H9 (cell line): ENCODE results near the gene PPAN. TPM values are rescaled to one million over a fixed set of nuclear protein-coding genes. Genes with fewer than 3 reads are reported as not detected.

Experiments
- DNase-seq: peaks from one replicate; pipeline ENCODE4 v3.0.0-alpha.2; 2017
- H2AFZ ChIP-seq: one replicate; pipeline ENCODE4 v1.6.1; 2013; ENCODE audit warnings: mild to moderate bottlenecking, low read length, control low read depth, moderate library complexity
- H2AK5ac ChIP-seq: 2 replicates; pipeline ENCODE4 v1.6.1; 2013; ENCODE audit warnings: low read length, control low read depth, mixed read lengths; ENCODE audit not compliant: insufficient read length
- H2BK120ac ChIP-seq: one replicate; pipeline ENCODE4 v1.6.1; 2013; ENCODE audit warnings: low read depth, mild to moderate bottlenecking, low read length, control low read depth, inconsistent platforms; ENCODE audit not compliant: poor library complexity, severe bottlenecking
- H2BK12ac ChIP-seq: 2 replicates; pipeline ENCODE4 v1.6.1; 2013; ENCODE audit warnings: low read length, control low read depth, mixed read lengths, low read depth; ENCODE audit not compliant: insufficient read length
- H2BK15ac ChIP-seq: 2 replicates; pipeline ENCODE4 v1.6.1; 2013; ENCODE audit warnings: low read depth, low read length, control low read depth
- H2BK20ac ChIP-seq: one replicate; pipeline ENCODE4 v1.6.1; 2013; ENCODE audit warnings: low read depth, mild to moderate bottlenecking, low read length, control low read depth, inconsistent platforms; ENCODE audit not compliant: poor library complexity, severe bottlenecking
- H2BK5ac ChIP-seq: 2 replicates; pipeline ENCODE4 v1.6.1; 2013; ENCODE audit warnings: low read length, control low read depth, mixed read lengths; ENCODE audit not compliant: insufficient read length
- H3K14ac ChIP-seq: 2 replicates; pipeline ENCODE4 v1.6.1; 2013; ENCODE audit warnings: low read length, control low read depth; ENCODE audit not compliant: insufficient read depth
- H3K18ac ChIP-seq: 2 replicates; pipeline ENCODE4 v1.6.1; 2013; ENCODE audit warnings: low read depth, mild to moderate bottlenecking, mixed read lengths, low read length, control low read depth; ENCODE audit not compliant: insufficient read length
- H3K23ac ChIP-seq: 2 replicates; pipeline ENCODE4 v1.6.1; 2013; ENCODE audit warnings: low read length, control low read depth, mixed read lengths, low read depth; ENCODE audit not compliant: insufficient read length
- H3K23me2 ChIP-seq: 2 replicates; pipeline ENCODE4 v1.6.1; 2013; ENCODE audit warnings: low read depth, mild to moderate bottlenecking, mixed read lengths, low read length, control low read depth; ENCODE audit not compliant: insufficient read length, poor library complexity, severe bottlenecking
- H3K27ac ChIP-seq: 2 replicates; pipeline ENCODE4 v1.5.1; 2013; ENCODE audit warnings: low read length, control low read depth, mixed read lengths, low read depth; ENCODE audit not compliant: insufficient read length
- H3K27me3 ChIP-seq: 2 replicates; pipeline ENCODE4 v1.6.1; 2013; ENCODE audit warnings: low read length, control low read depth, inconsistent platforms; ENCODE audit not compliant: insufficient read depth
- H3K4ac ChIP-seq: 2 replicates; pipeline ENCODE4 v1.6.1; 2013; ENCODE audit warnings: low read depth, mild to moderate bottlenecking, control low read depth, inconsistent platforms, low read length, moderate library complexity
- H3K4me1 ChIP-seq: 2 replicates; pipeline ENCODE4 v1.6.1; 2013; ENCODE audit warnings: low read length, control low read depth, inconsistent platforms; ENCODE audit not compliant: insufficient read depth
- H3K4me2 ChIP-seq: 2 replicates; pipeline ENCODE4 v1.6.1; 2013; ENCODE audit warnings: low read length, control low read depth, mixed read lengths; ENCODE audit not compliant: insufficient read length, insufficient read depth
- H3K56ac ChIP-seq: 2 replicates; pipeline ENCODE4 v1.6.1; 2013; ENCODE audit warnings: low read depth, mild to moderate bottlenecking, mixed read lengths, low read length, control low read depth; ENCODE audit not compliant: insufficient read length
- H3K79me1 ChIP-seq: 2 replicates; pipeline ENCODE4 v1.6.1; 2013; ENCODE audit warnings: low read depth, mild to moderate bottlenecking, moderate library complexity, low read length, control low read depth, inconsistent platforms; ENCODE audit not compliant: insufficient read depth, poor library complexity, severe bottlenecking
- H3K79me2 ChIP-seq: 2 replicates; pipeline ENCODE4 v1.6.1; 2013; ENCODE audit warnings: low read length, control low read depth, inconsistent platforms; ENCODE audit not compliant: insufficient read depth
- H3K9ac ChIP-seq: 2 replicates; pipeline ENCODE4 v1.6.1; 2013; ENCODE audit warnings: low read length, control low read depth, mixed read lengths; ENCODE audit not compliant: insufficient read length; ENCODE audit errors: extremely low read depth
- H3K9me3 ChIP-seq: one replicate; pipeline ENCODE4 v1.6.1; 2013; ENCODE audit warnings: low read depth, low read length, inconsistent platforms; ENCODE audit not compliant: control insufficient read depth
- H3T11ph ChIP-seq: one replicate; pipeline ENCODE4 v1.6.1; 2013; ENCODE audit warnings: mild to moderate bottlenecking, low read length, control low read depth, inconsistent platforms
- H4K20me1 ChIP-seq: one replicate; pipeline ENCODE4 v1.6.1; 2013; ENCODE audit not compliant: control insufficient read depth, insufficient read length, insufficient read depth
- H4K5ac ChIP-seq: 2 replicates; pipeline ENCODE4 v1.6.1; 2013; ENCODE audit warnings: low read depth, mild to moderate bottlenecking, mixed read lengths, low read length, control low read depth; ENCODE audit not compliant: insufficient read length
- H4K8ac ChIP-seq: replicated peaks from 2 replicates; pipeline ENCODE4 v1.6.1; 2013; ENCODE audit warnings: low read length, control low read depth, mixed read lengths, low read depth; ENCODE audit not compliant: insufficient read length
- H4K91ac ChIP-seq: 2 replicates; pipeline ENCODE4 v1.6.1; 2013; ENCODE audit warnings: low read depth, mild to moderate bottlenecking, moderate library complexity, mixed read lengths, low read length, control low read depth; ENCODE audit not compliant: insufficient read length
- H3K27ac Mint-ChIP-seq, 3 experiments: 2 replicates in 2 of 3; 3 replicates in 1 of 3; pipeline ENCODE4 v1.8.0; 2020 to 2021; ENCODE audit warnings: mixed read lengths in 3 of 3, mild to moderate bottlenecking in 1 of 3, moderate library complexity in 1 of 3
- H3K27me3 Mint-ChIP-seq: 2 replicates; pipeline ENCODE4 v1.8.0; 2021; ENCODE audit warnings: low read depth, mild to moderate bottlenecking, moderate library complexity, mixed read lengths
- H3K36me3 Mint-ChIP-seq, 3 experiments: 2 replicates in 2 of 3; 3 replicates in 1 of 3; pipeline ENCODE4 v1.8.0; 2020 to 2021; ENCODE audit warnings: low read depth in 3 of 3, mixed read lengths in 3 of 3; ENCODE audit not compliant: insufficient read depth in 1 of 3
- H3K4me1 Mint-ChIP-seq, 2 experiments: 2 replicates each; pipeline ENCODE4 v1.8.0; 2020; ENCODE audit warnings: mixed read lengths in 2 of 2
- H3K4me3 Mint-ChIP-seq, 2 experiments: 2 replicates in 1 of 2; 3 replicates in 1 of 2; pipeline ENCODE4 v1.8.0; 2020 to 2021; ENCODE audit warnings: mild to moderate bottlenecking in 2 of 2, mixed read lengths in 2 of 2, moderate library complexity in 1 of 2
- H3K9me3 Mint-ChIP-seq, 2 experiments: 2 replicates in 1 of 2; 3 replicates in 1 of 2; pipeline ENCODE4 v1.8.0; 2020; ENCODE audit warnings: mild to moderate bottlenecking in 2 of 2, mixed read lengths in 2 of 2, moderate library complexity in 1 of 2
- CTCF ChIP-seq: fragments of 200-600 bp; sonication (generic); conservative IDR thresholded peaks from 3 replicates; pipeline ENCODE4 v1.8.0; 2021; ENCODE audit warnings: antibody characterized with exemption, mild to moderate bottlenecking
- WGBS: extraction: QIAGEN DNeasy Blood & Tissue Kit; methylation state at CpG from one replicate; pipeline ENCODE4 v1.1.7; 2013; ENCODE audit warnings: missing lambda C conversion rate, low lambda C conversion rate, mixed read lengths; ENCODE audit not compliant: insufficient read length; ENCODE audit errors: extremely low coverage; 5-methylcytosine and 5-hydroxymethylcytosine counted together
- total RNA-seq: library from RNA; stranded (reverse); gene quantifications from 2 replicates; pipeline ENCODE4 v1.2.1, GENCODE V29; 2021

Gene PPAN
- total RNA-seq, 1 experiment from 2014 or later: 157 TPM

DNA sequence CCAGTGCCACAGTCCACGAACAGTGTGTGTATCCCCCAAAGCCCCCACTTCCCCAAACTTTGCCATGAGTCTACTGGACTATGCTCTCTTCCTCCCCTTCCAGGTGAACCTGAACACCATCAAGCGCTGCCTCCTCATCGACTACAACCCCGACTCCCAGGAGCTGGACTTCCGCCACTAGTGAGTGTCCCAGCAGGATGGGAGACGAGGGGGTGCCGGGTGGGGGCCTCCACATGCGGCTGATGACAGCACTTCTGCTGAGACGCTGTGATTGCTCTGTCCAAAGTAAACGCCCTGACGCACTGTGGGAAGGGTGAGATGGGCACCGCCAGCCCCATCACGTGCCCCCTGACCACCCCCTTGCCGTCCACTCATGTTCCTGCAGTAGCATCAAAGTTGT lies 3.4 kb downstream of the PPAN start:
- no peak overlapping the region for H4K5ac ChIP-seq
- H2BK5ac ChIP-seq: no peak overlapping the region
- no peaks in the 10 kb centered on the region; the same call in none of the 2 replicates for H3K27me3 Mint-ChIP-seq
- H2BK15ac ChIP-seq: no peak overlapping the region
- no peaks in the 10 kb centered on the region for H4K20me1 ChIP-seq
- H3K79me2 ChIP-seq: peaks cover 7% of the 10 kb centered on the region; the same call in 1 of the 2 replicates
- no peak overlapping the region for H3K27ac Mint-ChIP-seq
- peaks cover 7 to 18% of the 10 kb centered on the region in 2 experiments for H3K4me1 Mint-ChIP-seq
- H3K27ac ChIP-seq: no peak overlapping the region
- no peak overlapping the region for H3K4me2 ChIP-seq
- no peaks in the 10 kb centered on the region for H3K9me3 ChIP-seq
- H2BK120ac ChIP-seq: no peak overlapping the region
- H3K56ac ChIP-seq: no peak overlapping the region
- no peak overlapping the region for H3K23ac ChIP-seq
- no peak overlapping the region for H3K18ac ChIP-seq
- no peak overlapping the region; a peak in 1 of 5 replicates for H3K4me3 Mint-ChIP-seq
- peaks cover 7% of the 10 kb centered on the region for H3K23me2 ChIP-seq
- H3K27me3 ChIP-seq: no peaks in the 10 kb centered on the region
- H4K8ac ChIP-seq: no peak overlapping the region
- H3K9ac ChIP-seq: no peak overlapping the region
- no peak overlapping the region for H3T11ph ChIP-seq
- no peak overlapping the region for H4K91ac ChIP-seq
- no peaks in the 10 kb centered on the region for H3K79me1 ChIP-seq
- TF ChIP-seq CTCF: no peak
- H3K4ac ChIP-seq: no peak overlapping the region
- no peak overlapping the region for H3K14ac ChIP-seq
- WGBS: no CpG with 5 or more reads among the region's 14 CpGs
- H2BK20ac ChIP-seq: no peak overlapping the region
- H3K4me1 ChIP-seq: no peaks in the 10 kb centered on the region; the same call in 1 of the 2 replicates
- H2BK12ac ChIP-seq: no peak overlapping the region
- H3K9me3 Mint-ChIP-seq: no peaks in the 10 kb centered on the region; a peak in 2 of 5 replicates
- no peak overlapping the region for H2AK5ac ChIP-seq
- H3K36me3 Mint-ChIP-seq: peaks cover 33 to 61% (median 49%) of the 10 kb centered on the region in 3 experiments
- no peak for DNase-seq
- H2AFZ ChIP-seq: no peak overlapping the region
